ENCODE data around the gene JARID2.

- TF ChIP-seq, protein P1, sequence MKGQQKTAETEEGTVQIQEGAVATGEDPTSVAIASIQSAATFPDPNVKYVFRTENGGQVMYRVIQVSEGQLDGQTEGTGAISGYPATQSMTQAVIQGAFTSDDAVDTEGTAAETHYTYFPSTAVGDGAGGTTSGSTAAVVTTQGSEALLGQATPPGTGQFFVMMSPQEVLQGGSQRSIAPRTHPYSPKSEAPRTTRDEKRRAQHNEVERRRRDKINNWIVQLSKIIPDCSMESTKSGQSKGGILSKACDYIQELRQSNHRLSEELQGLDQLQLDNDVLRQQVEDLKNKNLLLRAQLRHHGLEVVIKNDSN (CRISPR knock-in tag; IDR thresholded peaks at IDR 0.05) = no peak
- TF ChIP-seq ZNF416 (CRISPR knock-in tag; IDR thresholded peaks at IDR 0.05) = no peak
- TF ChIP-seq, protein P2, sequence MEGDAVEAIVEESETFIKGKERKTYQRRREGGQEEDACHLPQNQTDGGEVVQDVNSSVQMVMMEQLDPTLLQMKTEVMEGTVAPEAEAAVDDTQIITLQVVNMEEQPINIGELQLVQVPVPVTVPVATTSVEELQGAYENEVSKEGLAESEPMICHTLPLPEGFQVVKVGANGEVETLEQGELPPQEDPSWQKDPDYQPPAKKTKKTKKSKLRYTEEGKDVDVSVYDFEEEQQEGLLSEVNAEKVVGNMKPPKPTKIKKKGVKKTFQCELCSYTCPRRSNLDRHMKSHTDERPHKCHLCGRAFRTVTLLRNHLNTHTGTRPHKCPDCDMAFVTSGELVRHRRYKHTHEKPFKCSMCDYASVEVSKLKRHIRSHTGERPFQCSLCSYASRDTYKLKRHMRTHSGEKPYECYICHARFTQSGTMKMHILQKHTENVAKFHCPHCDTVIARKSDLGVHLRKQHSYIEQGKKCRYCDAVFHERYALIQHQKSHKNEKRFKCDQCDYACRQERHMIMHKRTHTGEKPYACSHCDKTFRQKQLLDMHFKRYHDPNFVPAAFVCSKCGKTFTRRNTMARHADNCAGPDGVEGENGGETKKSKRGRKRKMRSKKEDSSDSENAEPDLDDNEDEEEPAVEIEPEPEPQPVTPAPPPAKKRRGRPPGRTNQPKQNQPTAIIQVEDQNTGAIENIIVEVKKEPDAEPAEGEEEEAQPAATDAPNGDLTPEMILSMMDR (IDR thresholded peaks at IDR 0.05) = no peak
These were observed 33.3 kb downstream of the JARID2 start for GRCh38 chr6:15279047-15279661.

All from WTC11 (cell line).